NCI-H748 (cell line): Measurements from ENCODE around the gene LRP1-AS.

Experiments
- DNase-seq: peaks from one replicate; lab custom pipeline; 2025; ENCODE audit not compliant: unreplicated experiment; lab: John Stamatoyannopoulos, UW

The LRP1-AS gene

GRCh38 chr12:57146961-57147944 is at the start of gene LRP1-AS:
Gene LRP1-AS, minus strand, starts transcription at chr12:57147619.
- no peak for DNase-seq

GRCh38 chr12:57196956-57197355 is 49.5 kb upstream of the LRP1-AS start:
- DNase-seq, result no peak

- DNase-seq, result no peak
These were observed 49.0 kb upstream of the LRP1-AS start for GRCh38 chr12:57196439-57196838.

- no peak for DNase-seq
These were observed 48.4 kb upstream of the LRP1-AS start for GRCh38 chr12:57195611-57196371.

- no peak for DNase-seq
These were observed 47.8 kb upstream of the LRP1-AS start for GRCh38 chr12:57195186-57195585.

GRCh38 chr12:57194253-57194652 is 46.8 kb upstream of the LRP1-AS start:
- peak; percentile 15 for DNase-seq

GRCh38 chr12:57193706-57194245 is 46.4 kb upstream of the LRP1-AS start:
- no peak for DNase-seq

- no peak for DNase-seq
These were observed 45.5 kb upstream of the LRP1-AS start for GRCh38 chr12:57192920-57193319.

- DNase-seq, result no peak
These were observed 44.0 kb upstream of the LRP1-AS start for GRCh38 chr12:57191410-57191809.

- DNase-seq, result no peak
These were observed 43.4 kb upstream of the LRP1-AS start for GRCh38 chr12:57190821-57191220.

GRCh38 chr12:57190037-57190436 is 42.6 kb upstream of the LRP1-AS start:
- no peak for DNase-seq

GRCh38 chr12:57188090-57188425 is 40.6 kb upstream of the LRP1-AS start:
- no peak for DNase-seq

- DNase-seq, result no peak
These were observed 40.0 kb upstream of the LRP1-AS start for GRCh38 chr12:57187222-57188089.

- DNase-seq, result no peak
These were observed 38.6 kb upstream of the LRP1-AS start for GRCh38 chr12:57185906-57186508.

GRCh38 chr12:57185403-57185802 is 38.0 kb upstream of the LRP1-AS start:
- DNase-seq, result no peak

- no peak for DNase-seq
These were observed 36.7 kb upstream of the LRP1-AS start for GRCh38 chr12:57183939-57184725.

- peak; percentile 66 for DNase-seq
These were observed 35.6 kb upstream of the LRP1-AS start for GRCh38 chr12:57182918-57183575.

- DNase-seq, result no peak
These were observed 34.2 kb upstream of the LRP1-AS start for GRCh38 chr12:57181561-57182155.

- no peak for DNase-seq
These were observed 33.7 kb upstream of the LRP1-AS start for GRCh38 chr12:57181072-57181471.
